Keratinocyte (primary cell): ENCODE data around the gene ITGB1. TPM values are rescaled to one million over a fixed set of nuclear protein-coding genes. Genes with fewer than 3 reads are reported as not detected.

ENCODE experiments used
- DNase-seq: peaks from one replicate; pipeline ENCODE4 v3.0.0-alpha.2; 2011; ENCODE audit warnings: low read depth, missing footprints, low spot score
- FAIRE-seq: peaks from 2 replicates; lab custom pipeline; 2011; peaks lifted over from hg19 to GRCh38; lab: Jason Lieb, UNC
- H2AFZ ChIP-seq: 2 replicates; pipeline ENCODE4 v1.6.0; 2012; ENCODE audit warnings: low read length, control low read depth, inconsistent platforms; ENCODE audit not compliant: control insufficient read depth
- H3K27ac ChIP-seq: 2 replicates; pipeline ENCODE4 v1.5.1; 2011; ENCODE audit warnings: low read length; ENCODE audit not compliant: control insufficient read depth, insufficient read depth
- H3K27me3 ChIP-seq: 3 replicates; pipeline ENCODE4 v1.6.0; 2011; ENCODE audit warnings: low read length; ENCODE audit not compliant: control insufficient read depth, insufficient read depth; ENCODE audit errors: extremely low read depth
- H3K36me3 ChIP-seq, 2 experiments: 2 replicates in 1 of 2; 3 replicates in 1 of 2; pipeline ENCODE4 v1.5.1; 2011; ENCODE audit warnings: low read length in 2 of 2, mild to moderate bottlenecking in 1 of 2; ENCODE audit not compliant: control insufficient read depth in 2 of 2, insufficient read depth in 2 of 2; ENCODE audit errors: extremely low read depth in 1 of 2
- H3K4me1 ChIP-seq: 3 replicates; pipeline ENCODE4 v1.5.1; 2011; ENCODE audit warnings: low read length; ENCODE audit not compliant: control insufficient read depth, insufficient read depth; ENCODE audit errors: extremely low read depth
- H3K4me2 ChIP-seq: 3 replicates; pipeline ENCODE4 v1.6.0; 2011; ENCODE audit warnings: low read depth, low read length; ENCODE audit not compliant: control insufficient read depth, insufficient read depth; ENCODE audit errors: extremely low read depth
- H3K4me3 ChIP-seq, 3 experiments: fragments of 200-600 bp in 1 of 3; sonication (generic) in 1 of 3; 2 replicates in 2 of 3; 3 replicates in 1 of 3; pipeline ENCODE4 v1.5.1; 2011 to 2016; ENCODE audit warnings: low read length in 3 of 3, mild to moderate bottlenecking in 3 of 3, control low read depth in 2 of 3, inconsistent platforms in 1 of 3, low read depth in 1 of 3, mixed read lengths in 1 of 3, mixed run types in 1 of 3, moderate library complexity in 1 of 3; ENCODE audit not compliant: control insufficient read depth in 2 of 3, insufficient read depth in 2 of 3; ENCODE audit errors: extremely low read depth in 1 of 3
- H3K79me2 ChIP-seq: 2 replicates; pipeline ENCODE4 v1.6.0; 2012; ENCODE audit warnings: low read length; ENCODE audit not compliant: control insufficient read depth, insufficient read depth
- H3K9ac ChIP-seq: 3 replicates; pipeline ENCODE4 v1.6.0; 2011; ENCODE audit warnings: low read length; ENCODE audit not compliant: control insufficient read depth, insufficient read depth; ENCODE audit errors: extremely low read depth
- H3K9me1 ChIP-seq: 3 replicates; pipeline ENCODE4 v1.6.0; 2011; ENCODE audit warnings: low read length; ENCODE audit not compliant: control insufficient read depth, insufficient read depth; ENCODE audit errors: extremely low read depth
- H3K9me3 ChIP-seq: 2 replicates; pipeline ENCODE4 v1.5.1; 2012; ENCODE audit warnings: low read depth, low read length; ENCODE audit not compliant: control insufficient read depth
- H4K20me1 ChIP-seq: 3 replicates; pipeline ENCODE4 v1.6.0; 2011; ENCODE audit warnings: low read length; ENCODE audit not compliant: control insufficient read depth, insufficient read depth; ENCODE audit errors: extremely low read depth
- CTCF ChIP-seq, 3 experiments: IDR thresholded peaks in 1 of 3; conservative IDR thresholded peaks in 1 of 3; optimal IDR thresholded peaks in 1 of 3; 2 replicates in 2 of 3; 3 replicates in 1 of 3; pipeline versions ENCODE3 to v1.5.1; 2011; ENCODE audit warnings: low read length in 3 of 3, mild to moderate bottlenecking in 3 of 3, moderate library complexity in 2 of 3, control low read depth in 1 of 3, inconsistent platforms in 1 of 3; ENCODE audit not compliant: insufficient read depth in 2 of 3; ENCODE audit errors: extremely low read depth in 1 of 3
- EZH2 ChIP-seq: IDR thresholded peaks from one replicate; pipeline ENCODE4 v1.6.1; 2012; ENCODE audit warnings: inconsistent platforms, mild to moderate bottlenecking, low read length, moderate library complexity
- dilution Hi-C: fragments of 300-500 bp; cut with MboI; formaldehyde crosslinking; loops from one replicate; pipeline ENCODE4 v1.7.0; 2020; ENCODE audit warnings: low sequenced_read_pairs; ENCODE audit not compliant: extremely low pct_ligation_motif_present
- polyA plus RNA-seq, 5 experiments: library from polyadenylated mRNA; depleted of rRNA in 3 of 5; stranded (reverse) in 3 of 5; stranded (forward) in 1 of 5; unstranded in 1 of 5; fragments of >200 nt; gene quantifications; 1 replicate in 1 of 5; 2 replicates in 3 of 5; 3 replicates in 1 of 5; pipeline versions ENCODE4 v1.2.1 to v1.2.3, GENCODE V29; 2011 to 2012; ENCODE audit warnings: missing spikeins in 2 of 5, low read depth in 1 of 5, low replicate concordance in 1 of 5

The ITGB1 gene
- polyA plus RNA-seq, 1 donor (not counting 4 experiments of a cell fraction or from before 2014, with no cell fraction given): 1,445 TPM

GRCh38 chr10:32972460-32972859 lies 14.4 kb upstream of the ITGB1 start:
- Histone ChIP-seq H3K4me2 (peak overlapping the region; percentile 65), H3K9me1 (no peaks in the 10 kb centered on the region), H3K79me2 (no peaks in the 10 kb centered on the region), H3K4me1 (peaks cover 20% of the 10 kb centered on the region), H3K9me3 (no peaks in the 10 kb centered on the region), H3K9ac (peak overlapping the region; percentile 19), H3K36me3 (no peaks in the 10 kb centered on the region), H4K20me1 (no peaks in the 10 kb centered on the region), H2AFZ (peak overlapping the region; percentile 59), H3K27ac (peak overlapping the region; percentile 16), H3K4me3 (peak overlapping the region in 1 of 3 experiments; percentile 1), H3K27me3 (no peaks in the 10 kb centered on the region)
- DNase-seq: no peak
- dilution Hi-C loops: no loop called here
- peak; percentile 46 for FAIRE-seq
- no peak for TF ChIP-seq EZH2
- TF ChIP-seq CTCF (optimal IDR thresholded peaks at IDR 0.05 in 1 of 3, IDR thresholded peaks at IDR 0.05 in 1 of 3, conservative IDR thresholded peaks at IDR 0.05 in 1 of 3; ENCODE audit: extremely low read depth in 1 of 3, insufficient read depth in 2 of 3, low read length in 3 of 3): no peak

GRCh38 chr10:32971536-32972091 lies 13.6 kb upstream of the ITGB1 start:
- Histone ChIP-seq H2AFZ (peak overlapping the region; percentile 43), H3K9me1 (no peaks in the 10 kb centered on the region), H3K79me2 (no peaks in the 10 kb centered on the region), H3K4me2 (peak overlapping the region; percentile 65), H3K9me3 (no peaks in the 10 kb centered on the region), H3K4me3 (peak overlapping the region in 1 of 3 experiments; percentile 29), H3K27me3 (no peaks in the 10 kb centered on the region), H3K27ac (no peak overlapping the region), H3K9ac (peak overlapping the region; percentile 4), H3K36me3 (no peaks in the 10 kb centered on the region), H4K20me1 (no peaks in the 10 kb centered on the region), H3K4me1 (peaks cover 20% of the 10 kb centered on the region)
- FAIRE-seq: peak; percentile 36
- dilution Hi-C loops: no loop called here
- TF ChIP-seq CTCF (optimal IDR thresholded peaks at IDR 0.05 in 1 of 3, IDR thresholded peaks at IDR 0.05 in 1 of 3, conservative IDR thresholded peaks at IDR 0.05 in 1 of 3; ENCODE audit: extremely low read depth in 1 of 3, insufficient read depth in 2 of 3, low read length in 3 of 3) (no peak), EZH2 (no peak)
- no peak for DNase-seq
